Esophagus squamous epithelium (tissue), 5 donors: Measurements from ENCODE around the gene IZUMO1. TPM values are rescaled to one million over a fixed set of nuclear protein-coding genes. Genes with fewer than 3 reads are reported as not detected.
"Not testable (repeated sequence)": the region's sequence is repeated elsewhere in the genome, so short reads cannot be mapped to it uniquely, and the experiment has no call there.

ENCODE experiments used
- DNase-seq: peaks from one replicate; lab custom pipeline; 2025; lab: John Stamatoyannopoulos, UW
- H3K27ac ChIP-seq, 4 donors: fragments of 200-600 bp; sonication (generic); one replicate each; pipeline ENCODE4 v1.5.1; 2016 to 2019; ENCODE audit warnings: mild to moderate bottlenecking in 1 of 4
- H3K27me3 ChIP-seq, 4 donors: fragments of 200-600 bp; sonication (generic); 1 replicate in 3 of 4; 2 replicates in 1 of 4; pipeline versions ENCODE4 v1.5.1 to v1.6.0; 2017 to 2021; ENCODE audit warnings: antibody characterized with exemption in 1 of 4
- H3K36me3 ChIP-seq, 3 donors: fragments of 200-600 bp; sonication (generic); one replicate each; pipeline ENCODE4 v1.5.1; 2016 to 2019
- H3K4me1 ChIP-seq, 3 donors: fragments of 200-600 bp; sonication (generic); one replicate each; pipeline ENCODE4 v1.5.1; 2017 to 2019
- H3K4me3 ChIP-seq, 4 donors: fragments of 200-600 bp; sonication (generic); 1 replicate in 3 of 4; 2 replicates in 1 of 4; pipeline ENCODE4 v1.5.1; 2016 to 2019; ENCODE audit warnings: mild to moderate bottlenecking in 2 of 4, moderate library complexity in 1 of 4
- H3K9me3 ChIP-seq, 3 donors: fragments of 200-600 bp; sonication (generic); one replicate each; pipeline ENCODE4 v1.5.1; 2016 to 2019
- CTCF ChIP-seq, 6 experiments: fragments of 450-650 bp in 4 of 6; fragments of 200-600 bp in 2 of 6; sonication (generic) in 2 of 6; IDR thresholded peaks; one replicate each; pipeline ENCODE4 v1.5.1; 2016 to 2019; ENCODE audit warnings: antibody characterized with exemption in 6 of 6, mild to moderate bottlenecking in 4 of 6, moderate library complexity in 4 of 6
- POLR2A ChIP-seq, 4 donors: fragments of 450-650 bp; IDR thresholded peaks; one replicate each; pipeline ENCODE4 v1.6.1; 2017; ENCODE audit warnings: antibody characterized with exemption in 4 of 4, mild to moderate bottlenecking in 4 of 4, moderate library complexity in 3 of 4
- WGBS, 2 donors: methylation state at CpG; one replicate each; pipeline ENCODE4 v1.1.5; 2018; 5-methylcytosine and 5-hydroxymethylcytosine counted together
- intact Hi-C: fragments of 100-400 bp; cut with DNase I; formaldehyde crosslinking; loops from one replicate; pipeline ENCODE4 v1.15.0; 2022
- total RNA-seq, 4 donors: library from RNA; depleted of rRNA; stranded (reverse); fragments of >200 nt; gene quantifications; one replicate each; pipeline ENCODE4 v1.1.0, GENCODE V29; 2016
- donor health status: DM: yes; HTN: yes; CAD: no.

The IZUMO1 gene
- total RNA-seq, 4 donors from 2014 or later: 2.3 to 56.0 (median 5.0) TPM; not detected in 1

GRCh38 chr19:48720251-48720612, 26.5 kb downstream of the IZUMO1 start:
- DNase-seq: no peak
- WGBS, 2 donors: 30 to 39% methylated on average over 6 to 12 of the region's 12 CpGs
- Histone ChIP-seq H3K9me3 (no peaks in the 10 kb centered on the region), H3K4me3 (peak overlapping the region in 3 of 4 donors; percentile 60 to 75 (median 60)), H3K27ac (peak overlapping the region; percentile 76 to 92 (median 90)), H3K27me3 (no peaks in the 10 kb centered on the region), H3K4me1 (peaks cover 16 to 69% (median 42%) of the 10 kb centered on the region in 3 donors), H3K36me3 (peaks cover 0 to 6% (median 0%) of the 10 kb centered on the region in 3 donors)
- intact Hi-C loops: no loop called here
- TF ChIP-seq CTCF (IDR thresholded peaks at IDR 0.05) (no peak), POLR2A (IDR thresholded peaks at IDR 0.05) (no peak)

DNA sequence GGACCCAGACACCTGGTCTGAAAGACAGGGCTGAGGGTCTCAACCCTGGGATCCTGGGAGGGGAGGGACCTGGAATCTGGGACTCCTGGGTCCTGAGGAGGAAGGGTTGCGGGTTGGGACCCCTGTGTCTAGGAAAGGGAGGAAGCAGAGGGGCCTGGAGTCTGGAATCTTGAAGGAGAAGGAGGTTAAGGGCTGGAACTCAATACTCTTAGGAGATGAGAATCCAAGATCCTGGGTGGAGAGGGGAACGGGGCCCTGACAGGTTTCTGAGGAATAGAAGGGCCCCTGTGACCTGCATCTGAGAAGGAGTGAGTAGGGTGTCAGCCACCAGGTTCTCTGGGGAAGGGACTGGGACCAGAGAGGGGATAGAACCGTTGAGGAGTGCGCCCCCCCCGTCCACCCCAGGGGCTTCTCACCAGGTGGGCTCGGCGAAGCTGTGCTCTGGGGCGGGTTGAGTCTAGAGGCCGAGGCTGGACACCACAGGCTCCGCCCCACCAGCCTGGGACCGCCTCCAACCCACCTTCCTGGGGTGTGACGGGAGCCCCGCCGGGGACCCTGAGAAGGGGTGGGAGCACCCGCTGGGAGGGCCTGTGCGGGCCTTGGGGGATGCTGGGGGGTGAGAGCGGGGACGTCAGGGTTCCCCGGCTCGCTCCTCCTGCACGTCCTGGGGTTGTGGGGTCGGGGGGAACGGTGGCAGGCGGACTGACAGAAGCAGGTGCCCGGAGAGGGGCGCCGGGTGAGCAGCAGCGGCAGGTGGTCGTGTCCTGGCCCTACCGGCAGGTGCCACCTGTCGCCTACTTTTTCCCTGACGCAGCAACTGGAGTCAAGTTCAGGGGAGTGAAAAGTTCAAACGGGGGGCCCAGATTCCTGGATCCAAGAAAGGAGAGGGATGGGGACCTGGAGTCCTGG, 27.2 kb downstream of the IZUMO1 start, which contains the start of gene MAMSTR:
Gene MAMSTR (minus strand): TSS at position 463 of the 909 bp plus-strand sequence. CDS start 694 bp downstream, outside the sequence.
- no peak for DNase-seq
- Histone ChIP-seq H3K27ac (peak within 1 kb of the TSS; percentile 76 to 92 (median 90)), H3K9me3 (no peaks in the 10 kb centered on the region), H3K4me1 (peaks cover 23 to 69% (median 46%) of the 10 kb centered on the region in 3 donors), H3K36me3 (peaks cover 0 to 6% (median 0%) of the 10 kb centered on the region in 3 donors), H3K4me3 (peak within 1 kb of the TSS; percentile 40 to 75 (median 60)), H3K27me3 (no peaks in the 10 kb centered on the region)
- intact Hi-C loops: no loop called here
- WGBS, 2 donors: 69 to 80% methylated on average over 5 to 17 of the region's 33 CpGs
- TF ChIP-seq POLR2A (IDR thresholded peaks at IDR 0.05) (no peak), CTCF (IDR thresholded peaks at IDR 0.05) (no peak)

GRCh38 chr19:48718711-48719231, 27.9 kb downstream of the IZUMO1 start:
- Histone ChIP-seq H3K27ac (peak overlapping the region in 2 of 4 donors; percentile 38 to 92), H3K36me3 (no peaks in the 10 kb centered on the region), H3K4me1 (peaks cover 23 to 67% (median 41%) of the 10 kb centered on the region in 3 donors), H3K4me3 (no peak overlapping the region), H3K9me3 (no peaks in the 10 kb centered on the region), H3K27me3 (no peaks in the 10 kb centered on the region)
- DNase-seq: no peak
- WGBS, 2 donors: 66 to 80% methylated on average over 6 to 15 of the region's 15 CpGs
- no peak for TF ChIP-seq CTCF (IDR thresholded peaks at IDR 0.05)
- TF ChIP-seq POLR2A (IDR thresholded peaks at IDR 0.05): no peak
- intact Hi-C loops: no loop called here

GRCh38 chr19:48718106-48718505, 28.6 kb downstream of the IZUMO1 start:
- DNase-seq, H3K36me3 ChIP-seq, H3K27ac ChIP-seq, H3K4me3 ChIP-seq, H3K27me3 ChIP-seq, H3K9me3 ChIP-seq, intact Hi-C loops: not testable (repeated sequence)
- WGBS, 2 donors: 97 to 99% methylated on average over 7 to 10 of the region's 13 CpGs
- H3K4me1 ChIP-seq: peaks cover 29 to 73% (median 46%) of the 10 kb centered on the region in 3 donors

GRCh38 chr19:48716562-48717291, 30.0 kb downstream of the IZUMO1 start:
- no peak for DNase-seq
- H3K4me1 ChIP-seq: peaks cover 33 to 79% (median 51%) of the 10 kb centered on the region in 3 donors
- H3K27me3 ChIP-seq: no peaks in the 10 kb centered on the region
- intact Hi-C loops: no loop called here
- peak overlapping the region in 3 of 4 donors; percentile 25 to 48 (median 33) for H3K4me3 ChIP-seq
- WGBS, 2 donors: 18 to 21% methylated on average over 9 to 23 of the region's 24 CpGs
- H3K27ac ChIP-seq: peak overlapping the region; percentile 82 to 93 (median 86)
- H3K36me3 ChIP-seq: no peaks in the 10 kb centered on the region
- TF ChIP-seq CTCF (IDR thresholded peaks at IDR 0.05) (no peak), POLR2A (IDR thresholded peaks at IDR 0.05) (no peak)
- H3K9me3 ChIP-seq: no peaks in the 10 kb centered on the region
